M059J (cell line): ENCODE data around the gene CXCR5. TPM values are rescaled to one million over a fixed set of nuclear protein-coding genes. Genes with fewer than 3 reads are reported as not detected.

ENCODE experiments used
- DNase-seq: peaks from one replicate; pipeline ENCODE4 v3.0.0-alpha.2; 2012; ENCODE audit warnings: low read depth
- total RNA-seq: library from RNA; depleted of rRNA; stranded (reverse); fragments of >200 nt; shearing (Covaris generic); gene quantifications from 2 replicates; pipeline ENCODE4 v1.2.3, GENCODE V29; 2014

The CXCR5 gene
- total RNA-seq, 1 experiment from 2014 or later: not detected

GRCh38 chr11:118876286-118876685 lies 7.4 kb upstream of the CXCR5 start:
- no peak for DNase-seq

GRCh38 chr11:118877487-118878162 lies 6.1 kb upstream of the CXCR5 start:
- no peak for DNase-seq

GRCh38 chr11:118878163-118878563 lies 5.5 kb upstream of the CXCR5 start:
- no peak for DNase-seq

GRCh38 chr11:118881228-118881627 lies 2.5 kb upstream of the CXCR5 start:
- DNase-seq: no peak

- no peak for DNase-seq
These were observed 1.2 kb upstream of the CXCR5 start for GRCh38 chr11:118882491-118882890.

GRCh38 chr11:118883004-118883367 lies 706 bp upstream of the CXCR5 start:
- no peak for DNase-seq

- no peak for DNase-seq
These were observed 1.2 kb downstream of the CXCR5 start for GRCh38 chr11:118884875-118885274.

- DNase-seq: no peak
These were observed 1.6 kb downstream of the CXCR5 start for GRCh38 chr11:118885319-118885718.

- no peak for DNase-seq
These were observed 2.3 kb downstream of the CXCR5 start for GRCh38 chr11:118885831-118886565.

GRCh38 chr11:118886681-118887111 lies 3.0 kb downstream of the CXCR5 start:
- DNase-seq: no peak

GRCh38 chr11:118887206-118887605 lies 3.5 kb downstream of the CXCR5 start:
- DNase-seq: no peak

- DNase-seq: no peak
These were observed 4.7 kb downstream of the CXCR5 start for GRCh38 chr11:118888398-118888797.

- no peak for DNase-seq
These were observed 6.1 kb downstream of the CXCR5 start for GRCh38 chr11:118889797-118890196.

GRCh38 chr11:118892514-118892913 lies 8.8 kb downstream of the CXCR5 start:
- DNase-seq: no peak

GRCh38 chr11:118892964-118893363 lies 9.3 kb downstream of the CXCR5 start:
- DNase-seq: no peak

GRCh38 chr11:118893662-118894061 lies 10.0 kb downstream of the CXCR5 start:
- DNase-seq: no peak

GRCh38 chr11:118894192-118894591 lies 10.5 kb downstream of the CXCR5 start:
- DNase-seq: no peak

GRCh38 chr11:118895093-118896039 lies 11.7 kb downstream of the CXCR5 start:
- DNase-seq: no peak

- no peak for DNase-seq
These were observed 12.8 kb downstream of the CXCR5 start for GRCh38 chr11:118896472-118896913.

GRCh38 chr11:118896921-118897591 lies 13.4 kb downstream of the CXCR5 start:
- no peak for DNase-seq

- DNase-seq: no peak
These were observed 14.1 kb downstream of the CXCR5 start for GRCh38 chr11:118897721-118898310.
